ENCODE results near the gene CCDC77.
A peak's percentile ranks its signal among the peaks of the same experiment; 100 is the strongest.

Gene CCDC77

DNA sequence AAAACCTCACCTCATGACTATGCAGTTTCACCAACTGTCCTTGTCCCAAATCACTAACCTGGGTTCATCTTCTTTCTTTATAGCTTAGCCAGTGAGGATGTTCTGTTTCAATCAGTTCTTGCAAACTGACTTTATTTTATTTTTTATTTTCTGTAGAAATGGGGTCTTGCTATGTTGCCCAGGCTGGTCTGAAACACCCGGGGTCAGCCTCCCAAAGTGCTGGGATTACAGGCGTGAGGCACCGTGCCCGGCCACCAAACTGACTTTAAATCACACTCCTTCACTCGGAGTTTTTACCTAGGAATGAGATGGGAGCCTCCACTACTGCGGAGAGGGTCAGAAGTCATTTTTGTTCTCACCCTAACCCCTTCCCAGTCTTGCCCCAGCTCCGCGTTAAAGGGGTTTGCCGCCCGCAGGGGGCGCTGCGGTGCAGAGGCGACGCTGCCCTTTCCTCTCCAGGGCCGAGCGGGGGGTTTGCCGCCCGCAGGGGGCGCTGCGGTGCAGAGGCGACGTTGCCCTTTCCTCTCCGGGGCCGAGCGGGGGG is 51.3 kb downstream of the CCDC77 start:
- peak; percentile 50 for DNase-seq (ENCODE audit: low read depth)

DNA sequence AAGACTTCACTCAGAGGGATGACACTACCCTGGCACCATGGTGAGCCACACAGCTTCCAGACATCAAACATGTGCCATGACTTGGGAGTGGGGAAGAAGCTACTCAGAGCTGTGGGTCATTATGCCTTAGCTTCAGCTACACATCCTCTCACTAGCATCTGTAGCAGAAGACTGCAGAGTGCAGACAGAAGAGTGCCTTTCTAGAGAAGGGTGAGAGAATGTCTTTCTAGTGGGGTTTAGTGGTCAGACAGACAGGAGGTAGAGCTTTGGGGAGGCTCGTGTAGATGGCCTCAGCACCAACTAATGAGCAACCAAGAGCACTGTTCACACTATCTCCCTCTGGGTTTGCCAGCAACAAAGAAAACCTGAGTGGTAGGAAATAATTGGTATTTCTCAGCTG is 53.4 kb downstream of the CCDC77 start:
- DNase-seq (ENCODE audit: low read depth) = no peak

DNA sequence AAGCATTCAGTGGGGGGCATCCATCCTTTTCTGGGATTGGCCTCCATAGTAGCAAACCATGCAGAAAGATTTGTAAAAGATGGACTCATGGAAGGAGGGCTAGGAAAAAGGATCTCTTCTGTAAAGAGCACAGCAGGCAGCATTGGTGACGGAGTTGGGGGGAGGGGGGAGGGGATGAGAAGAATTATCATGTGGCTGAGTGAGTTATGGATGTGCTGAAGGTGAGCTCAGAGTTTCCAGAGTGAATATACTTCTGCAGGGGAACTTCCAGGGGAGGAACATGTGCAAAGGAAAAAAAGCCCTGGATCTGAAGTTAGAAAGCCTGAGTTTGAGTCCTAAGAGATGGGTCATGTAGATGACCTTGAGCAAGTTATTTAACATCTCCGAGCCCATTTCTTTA is 54.4 kb downstream of the CCDC77 start:
- no peak for DNase-seq (ENCODE audit: low read depth)

DNA sequence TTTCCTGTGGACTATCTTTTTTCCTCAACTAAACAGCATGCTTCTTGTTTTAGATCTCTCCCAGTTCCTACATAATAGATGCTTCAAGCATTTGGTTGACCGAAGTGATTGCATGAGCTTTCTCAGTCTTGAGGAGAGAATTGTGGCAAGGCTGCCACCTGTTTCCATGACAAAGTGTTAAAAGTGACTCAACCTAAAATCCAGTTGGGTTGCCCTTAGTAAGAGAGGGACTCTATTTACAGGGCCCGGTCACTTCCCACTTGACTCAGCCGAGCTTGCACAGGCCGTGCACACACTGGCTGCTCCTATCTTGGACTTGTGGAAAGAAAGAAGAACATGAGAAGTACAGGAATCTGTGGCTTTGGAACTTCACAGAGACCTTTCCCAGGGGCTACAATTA is 56.2 kb downstream of the CCDC77 start:
- no peak for DNase-seq (ENCODE audit: low read depth)

DNA sequence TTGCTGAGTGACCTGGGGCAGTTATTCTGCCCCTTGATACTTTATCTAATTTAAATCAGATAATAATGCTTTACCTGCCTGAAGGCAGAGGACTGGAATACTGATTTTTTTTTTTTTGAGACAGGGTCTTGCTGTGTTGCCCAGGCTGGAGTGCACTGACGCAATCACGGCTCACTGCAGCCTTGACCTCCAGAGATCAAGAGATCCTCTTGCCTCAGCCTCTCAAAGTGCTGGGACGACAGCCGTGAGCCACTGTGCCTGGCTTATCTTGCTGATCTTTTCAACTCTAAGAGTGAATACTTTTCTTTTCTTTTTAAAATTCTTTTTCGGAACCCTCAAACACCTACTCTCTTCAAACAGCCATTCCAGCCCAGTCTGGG is 57.6 kb downstream of the CCDC77 start:
- no peak for DNase-seq (ENCODE audit: low read depth)

DNA sequence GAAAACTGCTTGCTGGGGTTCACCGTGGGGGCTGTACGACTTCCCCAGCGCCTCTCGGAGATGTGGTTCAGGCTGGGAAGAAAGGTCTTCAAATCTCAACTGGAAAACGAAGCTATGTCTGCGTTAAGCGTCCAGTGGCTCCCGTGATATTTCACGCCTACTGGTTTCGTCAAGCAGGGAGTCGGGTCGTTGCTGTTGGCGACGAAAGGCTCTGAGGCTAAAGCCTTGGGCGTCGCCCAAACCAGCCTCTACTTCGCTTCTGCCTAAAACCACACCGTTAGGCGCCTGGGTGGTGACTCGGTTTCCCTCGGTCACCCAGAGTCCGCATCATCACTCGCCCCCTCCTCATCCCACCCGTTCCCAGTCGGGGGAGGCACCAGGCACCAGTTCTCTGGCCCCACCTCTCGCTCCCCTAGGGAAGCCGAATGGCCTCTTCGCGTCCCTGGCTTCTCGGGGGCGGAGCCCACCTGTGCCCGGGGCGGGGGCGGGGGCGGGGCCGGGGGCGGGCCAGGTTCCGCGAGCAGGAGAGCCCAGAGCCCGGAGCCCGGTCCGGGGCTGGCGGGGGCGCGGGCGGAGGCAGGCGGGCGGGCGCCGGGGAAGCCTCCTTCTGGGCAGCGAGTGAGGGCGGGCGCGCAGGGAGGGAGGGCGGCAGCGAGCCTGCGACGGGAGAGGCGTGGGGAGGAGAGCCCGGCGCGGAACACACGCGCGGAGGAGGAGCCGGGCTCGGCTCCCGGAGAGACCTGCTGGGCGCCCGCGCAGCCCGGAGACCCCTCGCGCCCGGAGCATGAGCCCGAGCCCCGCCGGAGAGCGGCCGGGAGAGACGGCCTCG is 58.2 kb downstream of the CCDC77 start, which contains the start of gene B4GALNT3:
B4GALNT3 (plus strand) TSS at position 510 of the 829 bp plus-strand sequence. CDS start 438 bp downstream, outside the sequence.
- DNase-seq (ENCODE audit: low read depth) = peak; percentile 23

DNA sequence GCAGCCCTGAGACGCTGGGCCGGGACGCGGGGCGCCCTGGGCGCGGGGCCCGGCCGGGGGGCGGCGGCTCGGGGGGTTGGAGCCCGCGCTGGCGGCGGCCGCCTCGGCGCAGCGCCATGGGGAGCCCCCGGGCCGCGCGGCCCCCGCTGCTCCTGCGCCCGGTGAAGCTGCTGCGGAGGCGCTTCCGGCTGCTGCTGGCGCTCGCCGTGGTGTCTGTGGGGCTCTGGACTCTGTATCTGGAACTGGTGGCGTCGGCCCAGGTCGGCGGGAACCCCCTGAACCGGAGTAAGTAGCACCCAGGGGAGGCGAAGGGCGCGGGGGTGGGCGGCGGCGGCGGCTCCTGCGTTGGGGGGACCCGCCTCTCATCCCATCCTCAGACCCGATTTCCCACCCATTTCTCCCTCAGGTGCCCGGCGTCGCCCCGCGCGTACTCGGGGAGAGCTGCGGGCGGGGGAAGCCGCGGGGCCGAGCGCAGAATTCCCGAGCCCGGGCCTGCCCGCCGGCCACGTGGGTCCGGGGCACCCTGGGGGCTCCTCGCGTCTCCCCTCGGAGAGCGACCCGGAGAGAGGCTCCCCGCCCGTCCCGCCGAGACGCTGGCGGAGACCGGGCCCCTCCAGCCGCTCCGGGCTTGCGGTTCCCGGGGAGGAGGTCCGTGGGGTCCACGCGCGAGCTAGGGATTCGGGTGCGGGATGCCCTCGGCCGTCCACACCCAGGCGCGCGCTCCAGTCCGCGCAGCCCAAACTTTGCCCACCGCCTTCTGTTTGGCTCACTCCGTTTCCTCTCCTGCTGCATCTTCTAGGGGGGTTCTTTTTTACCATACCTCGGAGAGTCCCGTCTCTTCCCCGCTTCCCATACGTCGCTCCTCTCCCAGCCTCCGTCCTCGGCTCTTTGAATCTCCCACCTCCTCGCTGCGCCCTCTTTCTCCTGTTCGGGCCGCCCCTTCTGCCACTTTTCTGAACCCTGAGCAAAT is 59.1 kb downstream of the CCDC77 start:
- DNase-seq (ENCODE audit: low read depth) = peak; percentile 14

DNA sequence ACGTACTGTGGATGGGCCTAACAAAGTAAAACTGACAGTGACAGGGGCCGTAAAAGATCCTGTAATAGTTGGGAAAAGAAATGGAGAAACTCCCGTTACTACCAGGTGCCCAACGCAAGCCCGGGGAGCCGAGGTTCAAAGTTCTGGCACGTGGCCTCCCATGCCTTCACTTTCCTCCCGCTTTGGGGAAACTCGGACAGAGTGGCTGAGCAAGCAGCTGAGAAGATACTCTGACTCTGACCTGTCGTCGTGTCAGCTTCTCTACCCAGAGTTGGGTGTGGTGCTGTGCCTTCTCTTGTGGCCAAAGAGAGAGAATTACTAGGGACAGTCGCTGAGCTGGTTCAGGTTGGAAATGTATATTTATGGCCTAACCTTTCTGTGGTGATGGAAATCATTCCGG is 60.0 kb downstream of the CCDC77 start:
- no peak for DNase-seq (ENCODE audit: low read depth)

DNA sequence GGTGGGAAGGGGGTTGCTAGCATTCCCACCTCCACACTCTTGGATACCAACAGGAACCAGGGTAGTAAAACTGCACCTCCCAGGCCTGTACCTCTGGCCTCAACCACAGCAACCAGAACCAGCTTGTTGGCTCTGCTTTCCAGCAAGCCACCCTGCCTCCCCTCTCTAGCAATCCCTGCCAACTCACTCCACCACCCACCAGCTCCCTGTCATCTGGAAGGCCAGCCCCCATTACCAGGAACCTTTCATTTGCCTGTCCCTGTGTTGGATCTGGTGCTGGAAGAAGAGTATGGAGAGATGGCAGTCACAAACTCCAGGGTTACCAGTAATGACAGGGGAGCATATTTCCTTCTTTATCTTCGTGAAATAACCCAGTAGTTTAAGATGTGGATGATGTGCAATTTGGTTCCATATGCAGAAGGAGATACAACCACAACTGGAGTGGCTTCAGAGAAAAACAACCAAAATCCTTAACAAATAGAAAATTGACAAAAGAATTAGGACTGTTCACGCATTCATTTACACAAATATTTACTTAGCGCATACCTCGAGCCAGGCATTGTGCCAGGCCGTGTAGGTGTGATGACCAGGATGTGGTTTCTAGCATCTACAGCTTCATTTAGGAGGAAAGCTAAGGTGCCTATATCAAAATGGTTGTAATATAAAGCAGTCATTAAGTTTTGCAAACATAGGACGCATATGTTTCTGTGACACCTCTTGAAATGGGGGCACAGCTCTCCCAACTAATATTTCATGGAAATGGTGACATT is 61.7 kb downstream of the CCDC77 start:
- no peak for DNase-seq (ENCODE audit: low read depth)

DNA sequence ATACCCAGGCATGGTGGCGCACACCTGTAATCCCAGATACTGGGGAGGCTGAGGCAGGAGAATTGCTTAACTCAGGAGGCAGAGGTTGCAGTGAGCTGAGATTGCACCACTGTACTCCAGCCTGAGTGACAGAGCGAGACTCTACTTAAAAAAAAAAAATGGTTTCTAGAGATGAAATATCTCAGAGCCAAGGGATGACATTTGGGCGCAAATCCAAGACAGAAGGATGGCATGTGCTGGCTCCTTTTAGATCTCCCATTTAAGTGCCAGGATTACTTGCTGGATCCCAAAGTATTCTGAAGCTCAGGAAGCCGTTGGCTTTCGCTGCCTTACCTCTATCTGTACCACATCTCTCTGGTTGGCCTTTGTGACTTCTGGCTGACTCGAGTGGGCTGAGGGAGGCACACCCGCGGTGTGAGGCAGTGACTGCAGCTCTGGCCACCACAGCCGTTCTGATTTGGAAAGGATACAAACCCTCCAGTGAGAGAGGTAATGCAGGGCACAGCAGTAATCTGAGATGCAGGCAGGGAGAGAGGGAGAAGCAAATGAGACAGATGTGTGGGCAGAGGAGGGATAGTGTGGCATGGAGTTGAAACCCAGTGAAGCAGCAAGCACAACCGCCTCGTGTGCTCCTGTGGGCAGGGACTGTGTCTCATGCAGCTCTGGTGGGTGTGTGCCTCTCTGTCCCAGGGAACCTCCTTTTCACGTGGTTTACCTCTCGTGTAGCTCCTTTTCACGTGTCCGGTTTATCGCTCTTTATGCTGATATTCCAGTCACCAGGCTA is 63.2 kb downstream of the CCDC77 start:
- no peak for DNase-seq (ENCODE audit: low read depth)

DNA sequence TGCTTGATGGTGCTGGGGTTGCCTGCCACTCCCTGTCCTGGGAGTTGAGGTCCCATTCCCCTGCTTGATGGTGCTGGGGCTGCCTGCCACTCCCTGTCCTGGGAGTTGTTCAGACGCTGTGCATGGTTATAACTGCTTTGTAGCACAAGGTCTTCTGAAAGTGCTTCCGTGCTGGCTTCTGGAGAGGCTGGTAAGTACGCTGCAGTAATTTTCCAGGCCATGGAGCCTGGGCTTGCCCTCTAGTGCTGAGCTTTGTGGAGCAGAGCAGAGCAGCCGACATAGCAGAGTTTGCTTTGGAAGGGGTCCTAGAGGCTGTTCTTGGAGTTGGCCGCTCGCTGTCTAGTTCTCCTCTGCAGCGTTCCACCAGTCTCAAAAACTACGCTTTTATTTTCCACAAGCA is 64.6 kb downstream of the CCDC77 start:
- no peak for DNase-seq (ENCODE audit: low read depth)

DNA sequence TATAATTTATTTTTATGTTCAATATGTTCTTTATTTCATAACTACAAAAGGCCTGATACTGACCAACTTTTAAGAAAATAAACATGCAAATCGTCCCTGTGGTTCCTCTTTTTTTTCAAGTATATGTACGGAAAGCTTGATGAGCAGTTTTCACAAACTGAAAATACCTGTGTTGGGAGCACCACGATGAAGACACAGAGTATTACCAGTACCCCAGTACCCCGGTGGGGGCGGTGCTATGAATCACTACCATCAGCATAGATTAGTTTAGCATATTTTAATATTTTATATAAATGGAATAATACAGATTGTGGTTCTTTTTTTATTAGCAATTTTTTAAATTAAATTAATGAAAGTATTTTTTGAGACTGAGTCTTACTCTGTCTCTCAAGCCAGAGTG is 65.3 kb downstream of the CCDC77 start:
- DNase-seq (ENCODE audit: low read depth) = no peak

DNA sequence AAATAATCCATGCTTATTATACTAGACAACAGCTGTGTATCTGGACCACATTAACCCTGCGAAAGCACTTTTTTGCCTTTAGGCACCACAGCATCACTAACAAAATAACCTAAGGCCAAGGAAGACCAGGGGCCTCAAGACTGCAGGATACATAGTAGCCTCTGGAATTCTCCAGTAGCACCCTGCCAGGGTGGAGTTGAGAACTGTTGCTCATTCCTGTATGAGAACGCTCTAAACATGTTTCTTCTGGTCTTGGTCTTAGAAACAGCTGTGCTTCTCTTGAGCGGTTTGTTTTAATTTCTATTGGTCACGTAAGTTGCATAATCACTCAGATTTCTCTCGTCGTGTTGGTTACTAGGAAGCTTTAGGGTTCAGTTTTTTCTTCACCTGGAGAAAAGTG is 66.1 kb downstream of the CCDC77 start:
- no peak for DNase-seq (ENCODE audit: low read depth)

DNA sequence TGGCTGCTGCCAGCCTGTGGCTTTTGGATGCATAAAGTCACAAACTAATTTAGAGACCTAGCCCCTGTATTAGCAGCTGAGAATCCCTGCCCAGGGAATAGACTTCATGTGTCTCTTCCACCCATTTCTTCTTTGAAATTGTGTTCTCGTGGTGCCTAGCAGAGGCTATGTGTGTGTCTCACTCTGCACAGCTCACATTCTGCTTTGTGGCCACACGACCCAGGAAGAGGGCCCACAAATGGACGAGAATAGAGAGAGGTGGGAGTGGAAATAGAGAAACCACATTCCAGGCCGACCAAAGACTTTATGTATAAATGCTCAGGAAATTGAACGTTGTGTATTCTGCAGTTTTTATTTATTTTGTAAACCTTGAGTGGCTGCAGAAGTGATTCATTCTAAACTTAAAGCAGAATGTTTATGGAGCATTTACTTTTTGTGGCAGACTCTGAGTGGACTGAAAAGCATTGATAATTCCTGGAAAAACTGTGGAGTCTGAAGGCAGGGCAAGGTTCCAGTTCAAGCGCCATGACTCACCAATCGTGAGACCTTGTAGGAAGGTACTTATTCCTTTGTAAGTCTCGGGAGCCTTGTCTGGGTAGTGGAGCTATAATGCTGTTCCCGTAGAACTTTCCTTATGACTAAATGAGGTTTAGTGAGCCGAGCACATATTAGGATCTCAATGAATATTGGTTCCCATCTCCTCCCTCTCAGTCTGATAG is 67.4 kb downstream of the CCDC77 start:
- DNase-seq (ENCODE audit: low read depth) = no peak

DNA sequence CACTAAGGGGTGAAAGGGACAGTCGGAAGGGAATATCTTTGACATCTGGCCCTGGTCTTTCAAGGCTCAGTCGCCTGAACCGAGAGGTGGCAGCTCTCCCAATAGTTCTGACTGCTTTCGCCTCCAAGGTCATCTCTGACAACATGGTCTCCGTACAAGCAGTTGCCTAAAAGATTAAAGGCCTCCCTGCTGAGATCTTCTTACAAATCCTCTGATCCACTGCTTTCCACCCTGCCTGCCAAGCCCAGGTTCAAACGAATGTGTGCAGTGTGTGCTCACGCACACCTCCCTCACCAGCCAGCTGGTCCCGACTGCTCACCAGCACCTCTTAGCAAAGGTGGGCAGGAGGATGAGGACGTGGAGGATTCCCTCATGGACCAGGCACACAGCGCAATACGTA is 68.7 kb downstream of the CCDC77 start:
- DNase-seq (ENCODE audit: low read depth) = no peak

DNA sequence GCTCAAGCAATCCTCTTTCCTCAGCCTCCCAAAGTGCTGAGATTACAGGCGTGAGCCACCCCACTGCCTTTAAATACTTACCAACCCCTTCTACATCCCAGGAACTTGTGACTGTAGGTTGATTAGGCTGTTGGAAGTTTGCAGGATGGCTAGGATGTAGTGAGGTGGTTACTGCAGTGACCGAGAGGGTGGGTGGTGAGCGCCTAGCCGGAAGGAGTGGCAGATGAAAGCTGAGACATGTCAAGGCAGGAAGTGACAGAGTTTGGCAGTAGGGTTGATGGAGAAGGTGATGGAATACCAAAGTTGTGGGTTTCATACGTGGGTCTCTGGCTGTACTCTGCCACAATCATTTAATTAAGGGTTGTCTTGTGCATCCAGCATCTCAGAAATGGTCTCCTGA is 71.8 kb downstream of the CCDC77 start:
- no peak for DNase-seq (ENCODE audit: low read depth)

DNA sequence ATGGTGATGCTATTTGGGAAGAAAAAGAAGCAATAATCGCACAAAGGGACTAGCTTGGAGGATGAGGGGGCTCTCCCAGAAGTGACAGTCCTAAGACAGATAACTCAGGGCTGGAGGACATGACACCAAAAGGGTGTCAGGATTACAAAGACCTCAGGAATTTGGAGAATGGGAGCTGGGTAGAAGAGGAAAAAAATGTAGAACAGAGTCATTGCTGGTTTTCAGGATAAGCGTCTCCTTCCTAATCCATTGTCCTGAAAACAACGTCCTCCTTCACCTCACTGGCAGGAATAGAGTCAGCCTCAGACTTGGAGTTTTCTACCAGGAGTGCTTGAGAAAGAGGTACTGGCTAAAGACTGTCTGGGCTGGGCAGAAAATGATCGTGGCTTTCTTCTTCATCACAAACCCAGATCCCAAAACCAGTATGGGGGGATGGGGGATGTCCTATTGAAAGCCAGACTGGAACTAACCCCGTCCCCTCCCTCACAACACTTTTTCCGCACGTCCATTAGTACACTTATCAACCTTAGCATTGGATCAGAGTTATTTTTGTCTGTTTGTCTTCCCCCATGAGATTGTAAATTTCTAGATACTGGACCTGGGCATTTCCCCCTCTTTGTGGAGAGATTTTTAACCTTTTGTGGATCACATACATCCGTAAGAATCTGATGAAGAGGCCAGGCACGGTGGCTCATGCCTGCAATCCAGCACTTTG is 72.6 kb downstream of the CCDC77 start:
- DNase-seq (ENCODE audit: low read depth) = no peak

DNA sequence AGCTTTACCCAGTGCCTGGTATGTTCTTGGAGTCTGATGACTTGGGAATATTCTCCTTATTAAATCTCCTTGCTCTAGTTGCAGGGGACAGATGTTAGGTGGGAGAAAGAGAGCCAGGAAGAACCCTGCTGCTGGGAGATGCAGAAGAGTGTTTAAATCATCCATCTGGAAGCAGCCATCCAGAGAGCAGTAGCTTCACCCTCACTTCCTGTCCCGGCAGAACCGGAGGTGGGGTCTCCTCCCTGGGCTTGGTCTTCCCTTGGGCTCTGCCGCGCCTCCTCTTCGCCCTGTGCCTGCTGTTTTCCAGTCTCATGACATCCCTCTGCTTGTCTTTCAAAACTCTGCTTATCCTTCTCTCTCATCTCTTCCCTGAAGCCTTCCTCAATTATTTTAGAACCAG is 73.8 kb downstream of the CCDC77 start:
- no peak for DNase-seq (ENCODE audit: low read depth)

DNA sequence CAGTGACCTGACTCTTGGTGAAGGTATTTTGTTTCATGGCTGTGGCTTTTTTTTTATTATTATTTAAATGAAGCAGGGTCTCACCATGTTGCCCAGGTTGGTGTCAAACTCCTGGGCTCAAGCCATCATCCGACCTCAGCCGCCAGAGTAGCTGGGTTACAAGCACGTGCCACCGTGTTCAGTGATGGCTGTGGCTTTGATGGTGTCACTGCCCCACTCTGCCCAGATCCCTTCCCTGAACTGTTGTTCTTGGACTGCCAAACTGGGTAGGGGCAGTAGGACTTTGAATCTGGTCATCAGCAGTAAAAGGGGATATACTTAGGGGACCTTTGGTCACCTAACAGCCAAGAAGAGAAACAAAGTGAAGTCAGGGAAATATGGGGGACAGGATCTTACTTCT is 77.7 kb downstream of the CCDC77 start:
- no peak for DNase-seq (ENCODE audit: low read depth)
